ENCODE measurements around the gene PFDN4. TPM values are rescaled to one million over a fixed set of nuclear protein-coding genes. Genes with fewer than 3 reads are reported as not detected.
"Not testable (repeated sequence)": the region's sequence is repeated elsewhere in the genome, so short reads cannot be mapped to it uniquely, and the experiment has no call there.

Gene PFDN4
- total RNA-seq, 6 experiments from 2014 or later = 31.6 to 37.1 (median 35.1) TPM

DNA sequence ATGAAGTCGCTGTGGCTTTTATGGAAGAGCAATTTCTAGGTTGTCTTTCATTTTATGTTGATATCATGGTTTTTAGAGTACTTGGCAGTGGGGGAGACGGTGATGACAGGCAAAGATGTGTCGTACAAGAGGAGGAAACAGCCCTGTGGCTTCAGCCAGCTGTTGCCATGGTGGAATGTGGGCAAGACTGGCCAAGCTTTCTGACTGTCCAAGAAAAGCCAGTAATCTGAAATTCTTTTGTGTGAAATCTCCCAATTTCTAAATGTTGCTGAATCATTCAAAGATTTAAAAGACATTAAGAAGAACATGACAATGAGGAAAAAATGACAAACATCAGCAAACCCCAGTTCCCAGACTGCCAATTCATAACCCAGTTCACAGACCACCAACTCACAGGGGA lies 23.1 kb downstream of the PFDN4 start:
- no peaks in the 10 kb centered on the region for H3K9me3 Mint-ChIP-seq
- no peak for DNase-seq
- H3K4me1 Mint-ChIP-seq (ENCODE audit: low read depth) = peaks cover 9% of the 10 kb centered on the region; the same call in 1 of the 2 replicates

DNA sequence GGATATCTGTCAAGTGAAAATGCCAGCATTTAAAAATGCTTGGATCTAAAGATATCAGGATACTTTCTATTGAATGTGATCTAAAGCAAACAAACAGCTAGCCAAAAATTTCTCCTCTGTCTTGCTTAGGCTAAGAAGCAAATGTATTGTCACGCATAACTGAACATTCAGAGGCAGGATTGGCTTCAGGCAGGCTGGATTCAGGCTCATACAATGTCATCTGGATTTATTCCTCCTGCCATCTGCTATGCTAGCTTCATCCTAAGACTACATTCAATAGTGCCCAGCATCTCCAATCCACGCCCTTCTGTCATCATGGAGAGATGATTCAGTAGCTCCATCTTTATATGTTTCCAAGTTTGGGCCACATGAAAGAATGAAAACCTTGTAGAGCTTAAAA lies 27.1 kb downstream of the PFDN4 start:
- H3K4me1 Mint-ChIP-seq (ENCODE audit: low read depth) = no peaks in the 10 kb centered on the region
- no peak overlapping the region for H3K27ac Mint-ChIP-seq
- H3K36me3 Mint-ChIP-seq (ENCODE audit: low read depth) = no peaks in the 10 kb centered on the region
- H3K9me3 Mint-ChIP-seq = no peaks in the 10 kb centered on the region
- DNase-seq = no peak
- TF ChIP-seq, protein P1, sequence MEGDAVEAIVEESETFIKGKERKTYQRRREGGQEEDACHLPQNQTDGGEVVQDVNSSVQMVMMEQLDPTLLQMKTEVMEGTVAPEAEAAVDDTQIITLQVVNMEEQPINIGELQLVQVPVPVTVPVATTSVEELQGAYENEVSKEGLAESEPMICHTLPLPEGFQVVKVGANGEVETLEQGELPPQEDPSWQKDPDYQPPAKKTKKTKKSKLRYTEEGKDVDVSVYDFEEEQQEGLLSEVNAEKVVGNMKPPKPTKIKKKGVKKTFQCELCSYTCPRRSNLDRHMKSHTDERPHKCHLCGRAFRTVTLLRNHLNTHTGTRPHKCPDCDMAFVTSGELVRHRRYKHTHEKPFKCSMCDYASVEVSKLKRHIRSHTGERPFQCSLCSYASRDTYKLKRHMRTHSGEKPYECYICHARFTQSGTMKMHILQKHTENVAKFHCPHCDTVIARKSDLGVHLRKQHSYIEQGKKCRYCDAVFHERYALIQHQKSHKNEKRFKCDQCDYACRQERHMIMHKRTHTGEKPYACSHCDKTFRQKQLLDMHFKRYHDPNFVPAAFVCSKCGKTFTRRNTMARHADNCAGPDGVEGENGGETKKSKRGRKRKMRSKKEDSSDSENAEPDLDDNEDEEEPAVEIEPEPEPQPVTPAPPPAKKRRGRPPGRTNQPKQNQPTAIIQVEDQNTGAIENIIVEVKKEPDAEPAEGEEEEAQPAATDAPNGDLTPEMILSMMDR (IDR thresholded peaks at IDR 0.05) = no peak
- no peak overlapping the region for H3K4me3 Mint-ChIP-seq
- H3K27me3 Mint-ChIP-seq (ENCODE audit: insufficient read depth) = peaks cover 10% of the 10 kb centered on the region

More for the DNA sequence above, 23.1 kb downstream of the PFDN4 start:
- Mint-ChIP-seq H3K27ac (no peak overlapping the region), H3K36me3 (ENCODE audit: low read depth) (no peaks in the 10 kb centered on the region), H3K27me3 (ENCODE audit: insufficient read depth) (no peaks in the 10 kb centered on the region), H3K4me3 (no peak overlapping the region)
- TF ChIP-seq, protein P1 (IDR thresholded peaks at IDR 0.05) = no peak

DNA sequence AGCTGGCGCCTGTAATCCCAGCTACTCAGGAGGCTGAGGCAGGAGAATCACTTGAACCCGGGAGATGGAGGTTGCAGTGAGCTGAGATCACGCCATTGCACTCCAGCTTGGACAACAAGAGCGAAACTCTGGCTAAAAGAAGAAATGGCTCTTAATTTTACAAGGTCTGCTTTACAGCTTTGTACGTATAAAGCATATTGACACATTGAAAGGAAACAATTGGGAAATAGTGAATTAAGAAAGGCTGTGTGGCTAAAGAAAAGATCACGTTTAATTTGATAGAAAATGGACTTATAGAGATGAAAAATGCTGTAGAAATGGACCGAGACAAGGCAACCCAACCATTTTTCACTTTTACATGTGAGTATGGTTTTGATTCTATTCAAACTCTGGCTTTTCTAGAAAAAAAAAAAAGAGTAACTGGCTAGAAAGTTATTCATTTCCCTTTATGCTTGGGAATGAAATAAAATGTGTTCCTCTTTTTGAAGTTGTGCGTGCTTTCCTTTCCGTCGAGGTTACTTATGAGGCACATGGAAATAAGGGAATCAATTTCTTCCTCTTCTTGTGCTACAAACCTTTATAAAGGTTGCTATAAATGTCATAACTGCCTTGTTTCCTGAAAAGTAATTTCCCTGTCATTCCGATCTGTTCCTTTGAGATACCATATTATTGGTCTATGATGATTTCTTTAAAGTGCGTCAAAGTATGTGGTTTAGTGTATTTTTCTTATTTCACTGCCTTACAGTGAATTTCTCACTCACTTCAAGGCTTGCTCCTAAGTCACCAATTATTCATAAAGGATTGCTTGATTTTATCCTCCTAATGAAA lies 29.4 kb downstream of the PFDN4 start:
- no peak for DNase-seq
- Mint-ChIP-seq H3K9me3 (no peaks in the 10 kb centered on the region), H3K36me3 (ENCODE audit: low read depth) (no peaks in the 10 kb centered on the region), H3K27me3 (ENCODE audit: insufficient read depth) (peaks cover 10% of the 10 kb centered on the region), H3K27ac (no peak overlapping the region), H3K4me1 (ENCODE audit: low read depth) (no peaks in the 10 kb centered on the region), H3K4me3 (no peak overlapping the region)
- TF ChIP-seq, protein P1 (IDR thresholded peaks at IDR 0.05) = no peak

DNA sequence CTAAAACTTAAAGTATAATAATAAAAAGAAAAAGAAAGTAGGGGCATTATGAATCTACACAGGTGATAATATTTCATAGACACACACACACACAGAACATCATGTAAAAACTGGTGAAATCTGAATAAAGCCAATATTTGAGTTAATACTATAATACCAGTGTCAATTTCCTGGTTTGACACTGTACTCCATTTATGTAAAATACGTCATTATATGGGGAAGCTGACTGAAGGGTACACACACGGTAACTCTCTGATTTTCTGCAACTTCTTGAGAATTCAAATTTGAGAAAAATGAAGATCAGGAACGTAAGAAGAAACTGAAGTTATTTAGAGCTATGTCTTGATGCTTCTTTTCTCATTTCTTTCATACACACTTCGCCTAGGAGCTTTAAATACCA lies 36.2 kb downstream of the PFDN4 start:
- H3K36me3 Mint-ChIP-seq (ENCODE audit: low read depth) = no peaks in the 10 kb centered on the region
- TF ChIP-seq, protein P1 (IDR thresholded peaks at IDR 0.05) = no peak
- DNase-seq = no peak
- no peaks in the 10 kb centered on the region for H3K4me1 Mint-ChIP-seq (ENCODE audit: low read depth)
- no peaks in the 10 kb centered on the region for H3K9me3 Mint-ChIP-seq
- H3K27me3 Mint-ChIP-seq (ENCODE audit: insufficient read depth) = peaks cover 6% of the 10 kb centered on the region; the same call in 1 of the 2 replicates
- no peak overlapping the region for H3K4me3 Mint-ChIP-seq
- H3K27ac Mint-ChIP-seq = no peak overlapping the region

DNA sequence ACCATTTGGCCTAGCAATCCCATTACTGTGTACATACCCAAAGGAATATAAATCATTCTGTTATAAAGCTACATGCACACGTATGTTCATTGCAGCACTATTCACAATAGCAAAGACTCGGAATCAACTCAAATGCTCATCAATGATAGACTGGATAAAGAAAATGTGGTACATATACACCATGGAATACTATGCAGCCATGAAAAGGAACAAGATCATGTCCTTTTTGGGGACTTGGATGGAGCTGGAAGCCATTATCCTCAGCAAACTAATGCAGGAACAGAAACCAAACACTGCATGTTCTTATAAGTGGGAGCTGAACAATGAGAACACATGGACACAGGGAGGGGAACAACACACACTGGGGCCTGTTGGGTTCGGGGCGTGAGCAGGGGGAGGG lies 40.8 kb downstream of the PFDN4 start:
- H3K27me3 Mint-ChIP-seq (ENCODE audit: insufficient read depth); H3K9me3 Mint-ChIP-seq; H3K4me1 Mint-ChIP-seq (ENCODE audit: low read depth); H3K36me3 Mint-ChIP-seq (ENCODE audit: low read depth); H3K27ac Mint-ChIP-seq; H3K4me3 Mint-ChIP-seq; DNase-seq: not testable (repeated sequence)

DNA sequence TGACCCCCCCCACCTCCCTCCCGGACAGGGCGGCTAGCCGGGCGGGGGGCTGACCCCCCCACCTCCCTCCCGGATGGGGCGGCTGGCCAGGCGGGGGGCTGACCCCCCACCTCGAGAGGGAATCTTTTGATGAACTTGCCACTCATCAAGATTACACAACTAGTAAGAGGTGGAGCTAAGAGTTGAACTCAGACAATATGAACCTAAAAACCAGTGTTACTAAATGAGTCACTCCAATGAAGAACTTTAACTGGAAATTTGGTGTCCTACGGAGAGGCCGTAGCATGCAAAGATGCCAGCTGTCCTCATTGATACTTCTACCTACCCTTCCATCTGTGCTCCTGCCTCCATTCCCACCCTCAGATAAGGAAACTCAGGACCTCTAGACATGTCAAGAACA lies 42.8 kb downstream of the PFDN4 start:
- TF ChIP-seq, protein P1 (IDR thresholded peaks at IDR 0.05) = no peak
- Mint-ChIP-seq H3K9me3 (no peaks in the 10 kb centered on the region), H3K27me3 (ENCODE audit: insufficient read depth) (peaks cover 6% of the 10 kb centered on the region; the same call in 1 of the 2 replicates), H3K27ac (no peak overlapping the region), H3K36me3 (ENCODE audit: low read depth) (no peaks in the 10 kb centered on the region), H3K4me1 (ENCODE audit: low read depth) (peaks cover 28% of the 10 kb centered on the region), H3K4me3 (no peak overlapping the region)
- no peak for DNase-seq
